Measurements from ENCODE around the gene LCN6.
A peak's percentile ranks its signal among the peaks of the same experiment; 100 is the strongest.
"Not testable (repeated sequence)": the region's sequence is repeated elsewhere in the genome, so short reads cannot be mapped to it uniquely, and the experiment has no call there.

LCN6 gene

GRCh38 chr9:136714893-136715274 is 33.4 kb downstream of the LCN6 start:
- FAIRE-seq = no peak
- no peak for TF ChIP-seq CTCF (IDR thresholded peaks at IDR 0.05; ENCODE audit: insufficient read depth, missing control alignments)

GRCh38 chr9:136714096-136714892 is 34.0 kb downstream of the LCN6 start:
- FAIRE-seq = no peak
- no peak for TF ChIP-seq CTCF (IDR thresholded peaks at IDR 0.05; ENCODE audit: insufficient read depth, missing control alignments)
- DNase-seq (ENCODE audit: insufficient read length, low spot score) = no peak

More at GRCh38 chr9:136714893-136715274, 33.4 kb downstream of the LCN6 start:
- no peak for DNase-seq (ENCODE audit: insufficient read length, low spot score)

- TF ChIP-seq CTCF (IDR thresholded peaks at IDR 0.05; ENCODE audit: insufficient read depth, missing control alignments) = no peak
- DNase-seq (ENCODE audit: insufficient read length, low spot score) (no peak), FAIRE-seq (no peak)
Measured at GRCh38 chr9:136713550-136713949, 34.8 kb downstream of the LCN6 start.

- no peak for DNase-seq (ENCODE audit: insufficient read length, low spot score)
- no peak for TF ChIP-seq CTCF (IDR thresholded peaks at IDR 0.05; ENCODE audit: insufficient read depth, missing control alignments)
- no peak for FAIRE-seq
Measured at GRCh38 chr9:136712690-136713544, 35.4 kb downstream of the LCN6 start.

GRCh38 chr9:136711751-136712689 is 36.3 kb downstream of the LCN6 start, which contains the start of gene DIPK1B:
TSS of gene DIPK1B (plus strand) at chr9:136712572. CDS start at chr9:136712666, 94 bp downstream.
- no peak for TF ChIP-seq CTCF (IDR thresholded peaks at IDR 0.05; ENCODE audit: insufficient read depth, missing control alignments)
- DNase-seq (ENCODE audit: insufficient read length, low spot score) (peak; percentile 99), FAIRE-seq (no peak)

- FAIRE-seq; DNase-seq (ENCODE audit: insufficient read length, low spot score): not testable (repeated sequence)
Measured at GRCh38 chr9:136711219-136711648, 37.1 kb downstream of the LCN6 start.

- TF ChIP-seq CTCF (IDR thresholded peaks at IDR 0.05; ENCODE audit: insufficient read depth, missing control alignments) = no peak
- DNase-seq (ENCODE audit: insufficient read length, low spot score) (no peak), FAIRE-seq (no peak)
Measured at GRCh38 chr9:136710543-136710942, 37.8 kb downstream of the LCN6 start.

All from D721Med (cell line).